ENCODE results near the gene HIVEP3.

GRCh38 chr1:41612953-41613352, 305.8 kb downstream of the HIVEP3 start:
- TF ChIP-seq CTCF (conservative IDR thresholded peaks at IDR 0.05; ENCODE audit: low read length) = no peak
- no peak for TF ChIP-seq EZH2phosphoT487 (IDR thresholded peaks at IDR 0.05; ENCODE audit: borderline replicate concordance)

Data from Loucy (cell line).